Epidermal melanocyte (primary cell): Measurements from ENCODE around the gene TLR4.

Experiments used
- DNase-seq: peaks from one replicate; pipeline ENCODE4 v3.0.0; 2011; ENCODE audit warnings: low spot score; ENCODE audit not compliant: insufficient read length

TLR4 gene

DNA sequence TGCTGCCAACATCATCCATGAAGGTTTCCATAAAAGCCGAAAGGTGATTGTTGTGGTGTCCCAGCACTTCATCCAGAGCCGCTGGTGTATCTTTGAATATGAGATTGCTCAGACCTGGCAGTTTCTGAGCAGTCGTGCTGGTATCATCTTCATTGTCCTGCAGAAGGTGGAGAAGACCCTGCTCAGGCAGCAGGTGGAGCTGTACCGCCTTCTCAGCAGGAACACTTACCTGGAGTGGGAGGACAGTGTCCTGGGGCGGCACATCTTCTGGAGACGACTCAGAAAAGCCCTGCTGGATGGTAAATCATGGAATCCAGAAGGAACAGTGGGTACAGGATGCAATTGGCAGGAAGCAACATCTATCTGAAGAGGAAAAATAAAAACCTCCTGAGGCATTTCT is 10.1 kb downstream of the TLR4 start:
- DNase-seq, result no peak

DNA sequence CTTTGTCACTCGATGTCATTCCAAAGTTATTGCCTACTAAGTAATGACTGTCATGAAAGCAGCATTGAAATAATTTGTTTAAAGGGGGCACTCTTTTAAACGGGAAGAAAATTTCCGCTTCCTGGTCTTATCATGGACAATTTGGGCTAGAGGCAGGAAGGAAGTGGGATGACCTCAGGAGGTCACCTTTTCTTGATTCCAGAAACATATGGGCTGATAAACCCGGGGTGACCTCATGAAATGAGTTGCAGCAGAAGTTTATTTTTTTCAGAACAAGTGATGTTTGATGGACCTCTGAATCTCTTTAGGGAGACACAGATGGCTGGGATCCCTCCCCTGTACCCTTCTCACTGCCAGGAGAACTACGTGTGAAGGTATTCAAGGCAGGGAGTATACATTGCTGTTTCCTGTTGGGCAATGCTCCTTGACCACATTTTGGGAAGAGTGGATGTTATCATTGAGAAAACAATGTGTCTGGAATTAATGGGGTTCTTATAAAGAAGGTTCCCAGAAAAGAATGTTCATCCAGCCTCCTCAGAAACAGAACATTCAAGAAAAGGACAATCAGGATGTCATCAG is 11.3 kb downstream of the TLR4 start:
- no peak for DNase-seq

DNA sequence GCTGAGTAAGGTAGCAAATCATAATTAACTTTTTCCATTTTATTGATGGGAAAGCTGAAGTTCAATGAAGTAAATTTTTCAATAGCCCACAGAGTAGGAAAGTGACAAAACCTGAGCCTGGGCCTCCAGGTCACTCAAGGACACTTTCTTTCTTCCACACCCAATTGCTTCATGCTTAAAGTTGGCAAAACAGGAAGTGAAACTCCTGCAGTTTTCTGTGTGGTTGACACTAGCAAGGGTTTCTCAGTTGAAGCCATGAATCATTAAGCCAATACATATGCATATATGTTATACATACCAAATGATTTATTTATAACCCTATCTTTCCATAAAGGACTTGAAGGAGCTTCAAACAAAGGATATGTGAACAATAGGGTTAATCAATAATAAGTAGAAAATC is 13.9 kb downstream of the TLR4 start:
- no peak for DNase-seq

DNA sequence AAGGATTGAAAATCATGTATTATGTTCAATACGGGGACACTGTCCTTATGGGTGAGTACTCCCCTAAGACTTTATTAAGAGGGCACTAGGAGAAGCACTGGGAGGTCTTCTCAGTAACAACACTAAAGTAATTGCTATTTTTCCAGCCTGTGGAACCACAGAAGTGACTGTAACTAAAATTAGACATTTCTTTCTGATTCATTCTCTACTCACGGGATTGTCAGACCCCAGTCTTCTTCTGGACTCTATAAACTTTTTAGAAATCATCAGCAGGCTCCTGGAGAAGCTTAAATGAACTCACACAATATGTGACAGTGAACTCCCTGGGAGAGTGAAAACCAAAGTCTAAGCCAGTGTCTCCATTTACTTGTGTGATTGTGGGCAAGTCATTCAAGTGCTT is 14.5 kb downstream of the TLR4 start:
- DNase-seq, result no peak

DNA sequence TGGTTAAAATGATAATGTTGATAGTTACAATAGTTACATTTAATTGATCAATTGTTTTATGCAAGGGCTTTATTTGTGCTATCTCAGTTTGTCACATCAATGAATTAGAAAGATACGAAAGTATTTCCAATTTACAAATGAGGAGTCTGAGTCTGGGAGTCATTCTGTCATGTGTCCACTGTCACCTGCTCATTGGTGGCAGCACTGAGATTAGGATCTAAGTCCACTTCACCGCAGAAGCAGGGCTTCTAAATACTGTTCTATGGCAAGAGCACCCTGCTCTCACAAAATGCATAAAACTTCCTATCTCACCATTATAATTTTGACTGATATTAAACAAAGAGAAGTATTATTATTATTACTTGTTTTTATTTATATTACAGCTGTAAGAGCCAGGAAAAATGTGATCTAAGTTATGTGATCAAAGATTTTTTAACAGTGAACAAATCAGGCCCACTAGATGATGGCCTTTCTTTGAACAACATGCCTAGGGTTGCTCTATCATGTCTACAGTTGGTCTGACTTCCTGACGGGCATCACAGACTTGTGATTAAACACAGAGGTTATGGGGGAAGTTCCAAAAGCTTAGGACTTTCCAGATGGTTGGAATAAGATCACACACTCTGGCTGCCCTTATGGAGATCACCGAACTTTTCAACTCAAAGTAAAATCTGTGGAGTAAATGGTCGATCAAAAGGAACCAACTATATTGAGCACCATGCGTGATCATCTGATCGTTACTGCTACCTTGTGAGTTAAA is 15.1 kb downstream of the TLR4 start:
- no peak for DNase-seq

DNA sequence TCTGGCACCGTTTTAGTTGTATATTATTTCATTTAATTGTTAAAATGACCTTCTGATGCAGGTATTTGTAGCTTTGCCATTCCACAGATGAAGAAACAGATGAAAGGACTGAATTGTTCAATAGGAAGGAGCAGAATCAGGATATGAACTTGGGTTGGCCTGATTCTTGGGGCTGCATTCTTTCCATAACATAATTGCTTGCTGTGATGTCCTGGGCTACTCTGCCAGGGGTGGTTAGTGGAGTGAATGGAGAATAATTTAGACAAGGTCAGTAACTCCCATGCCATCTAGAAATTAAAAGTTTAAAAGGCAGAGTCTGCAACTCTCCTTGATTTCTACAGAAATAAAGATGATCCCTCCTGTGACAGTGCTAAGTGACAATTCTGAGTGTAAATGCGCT is 15.9 kb downstream of the TLR4 start:
- DNase-seq, result no peak

DNA sequence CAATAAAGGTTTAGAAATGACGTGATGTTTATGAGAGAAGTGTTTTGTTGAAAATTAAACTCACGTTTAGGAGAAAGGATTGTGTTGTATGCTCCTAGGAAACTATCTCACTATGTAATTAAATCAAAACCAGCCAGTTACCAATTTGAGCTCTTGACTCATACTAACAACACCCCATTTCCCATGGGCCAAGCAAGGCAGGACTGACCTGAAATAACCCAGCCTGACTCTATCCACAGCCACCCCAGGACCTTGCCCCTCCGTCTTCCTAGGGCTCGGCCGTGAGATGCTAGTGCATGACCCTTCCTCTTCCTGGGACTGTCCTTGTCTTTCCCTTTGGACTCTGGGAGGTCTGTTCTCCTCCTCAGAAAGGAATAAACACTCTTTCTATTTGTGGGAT is 16.4 kb downstream of the TLR4 start:
- no peak for DNase-seq

DNA sequence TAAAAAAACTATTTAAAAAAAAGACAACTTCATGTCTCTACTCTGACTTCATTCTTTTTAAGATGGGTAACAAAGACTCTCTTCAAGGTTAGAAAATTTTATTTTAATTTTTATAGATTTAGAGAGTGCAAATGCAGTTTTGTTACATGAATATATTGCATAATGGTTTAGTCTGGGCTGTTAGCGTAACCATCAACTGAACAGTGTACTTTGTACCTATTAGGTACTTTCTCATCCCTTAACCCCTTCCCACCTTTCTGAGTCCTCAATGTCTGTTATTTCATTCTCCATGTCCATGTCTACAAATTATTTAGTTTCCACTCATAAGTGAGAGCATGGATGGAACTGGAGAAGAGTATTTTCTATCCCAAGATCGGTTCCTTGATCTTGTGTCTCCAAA is 16.8 kb downstream of the TLR4 start:
- DNase-seq, result no peak

DNA sequence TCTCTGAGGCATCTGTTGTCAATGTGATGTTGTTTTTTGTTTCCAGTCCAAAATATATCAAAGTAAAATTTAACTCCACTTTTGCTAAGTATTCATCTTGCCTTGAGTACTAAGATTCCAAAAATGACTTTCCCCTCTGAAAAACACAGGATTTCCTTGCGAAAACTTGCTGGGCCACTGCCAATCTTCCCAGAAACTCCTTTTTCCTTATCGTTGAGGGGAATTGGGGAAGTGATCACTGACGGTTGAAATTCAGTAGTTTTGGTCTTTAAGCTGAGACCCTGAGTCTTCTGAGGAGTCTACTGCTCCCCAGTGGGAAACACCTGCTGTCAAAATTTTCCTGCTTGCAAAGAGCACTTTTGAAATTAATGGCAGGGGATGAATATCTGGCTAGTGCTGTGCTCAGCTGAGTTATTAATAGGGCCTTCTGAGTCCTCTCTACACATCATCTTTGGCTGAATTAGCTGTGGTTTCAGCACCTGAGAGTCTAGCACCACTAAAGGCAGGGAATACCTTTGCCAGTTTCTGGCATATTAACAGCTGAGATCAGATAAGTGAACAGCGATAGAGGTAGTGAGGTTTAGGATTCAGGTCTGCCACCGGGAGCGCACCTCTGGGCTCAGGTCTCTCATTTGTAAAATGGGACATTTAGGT is 18.0 kb downstream of the TLR4 start:
- no peak for DNase-seq

DNA sequence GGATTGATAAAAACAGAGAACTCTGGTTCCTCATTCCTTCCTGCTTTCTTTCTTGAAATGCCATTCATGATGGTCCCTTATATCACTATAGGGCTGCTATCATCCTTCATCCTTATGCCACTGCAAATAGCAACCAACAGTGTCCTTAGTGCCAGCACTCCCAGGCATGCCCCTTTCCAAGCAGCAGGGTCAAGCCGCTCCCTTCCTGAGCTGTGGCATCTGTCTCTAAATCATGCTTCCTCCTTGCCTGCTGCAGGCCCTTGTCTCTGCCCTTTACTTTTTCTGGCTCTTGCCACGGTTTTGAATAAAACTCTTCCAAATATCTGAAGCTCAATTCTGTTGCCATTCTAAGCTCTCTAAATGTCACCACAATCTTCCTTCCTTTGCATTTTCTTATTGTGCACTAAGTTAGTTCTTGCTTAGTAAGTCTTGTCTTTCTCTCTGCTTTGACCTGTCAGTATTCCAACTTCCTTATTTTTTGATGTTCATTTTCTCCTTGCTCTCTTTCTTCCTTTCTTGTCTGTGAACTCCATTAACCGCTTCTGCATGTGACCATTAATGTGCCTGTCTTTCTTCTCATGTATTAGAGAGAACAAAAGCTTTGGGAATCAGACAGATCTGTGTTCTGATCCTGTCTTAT is 19.9 kb downstream of the TLR4 start:
- DNase-seq, result no peak

DNA sequence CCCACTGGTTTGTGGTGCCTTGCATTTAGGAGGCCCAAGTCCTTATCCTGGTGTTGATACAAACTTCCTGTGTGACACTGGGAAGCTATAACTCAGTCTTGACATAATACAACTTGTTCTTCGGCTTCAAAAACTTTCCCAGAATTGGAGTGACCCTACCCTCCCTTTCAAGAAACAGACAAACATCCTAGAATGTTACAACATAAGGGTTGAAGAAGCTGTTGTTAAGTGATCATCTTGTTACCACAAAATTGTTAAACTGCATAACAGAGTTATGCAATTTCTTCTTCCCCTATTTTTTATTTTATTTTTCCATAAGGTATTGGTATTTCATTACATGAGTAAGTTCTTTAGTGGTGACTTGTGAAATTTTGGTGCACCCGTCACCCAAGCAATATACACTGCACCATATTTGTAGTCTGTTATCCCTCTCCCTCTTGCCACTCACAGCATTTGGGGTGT is 21.3 kb downstream of the TLR4 start:
- no peak for DNase-seq

DNA sequence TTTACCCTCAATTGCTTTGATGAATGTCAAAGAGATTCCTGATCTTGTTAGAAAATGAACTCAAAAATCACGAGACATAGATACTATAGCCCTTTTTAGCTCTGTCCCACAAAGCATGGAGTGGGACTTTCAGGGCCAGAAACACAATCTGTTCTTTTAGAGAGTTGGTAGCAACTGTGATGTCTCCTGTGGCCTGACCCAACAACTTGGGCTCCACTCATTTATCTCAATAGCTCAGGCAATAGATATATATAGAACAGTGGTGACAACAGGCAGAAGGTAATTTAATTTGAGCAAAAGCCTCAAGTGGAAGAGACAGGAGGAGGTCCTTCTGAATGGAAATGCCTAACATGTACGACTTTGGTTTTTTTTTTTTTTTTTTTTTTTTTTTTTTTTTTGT is 25.2 kb downstream of the TLR4 start:
- DNase-seq, result no peak

DNA sequence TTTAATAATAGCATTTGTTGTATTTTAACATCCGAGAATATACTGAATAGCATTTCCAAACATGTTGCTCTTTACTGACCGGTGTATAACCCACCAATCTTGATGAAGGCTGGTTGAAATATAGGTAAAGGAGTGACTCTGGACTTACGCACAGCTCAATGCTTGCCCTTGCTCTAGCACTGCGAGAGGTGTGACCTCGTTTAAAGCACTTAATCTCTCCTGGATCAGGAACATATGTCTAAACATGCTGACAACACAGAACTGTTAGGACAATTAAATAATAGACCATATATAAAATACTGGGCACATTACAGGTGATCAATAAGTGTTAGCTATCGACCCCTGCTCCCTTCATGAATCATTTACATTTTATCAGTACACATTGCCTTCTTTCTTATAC is 28.3 kb downstream of the TLR4 start:
- no peak for DNase-seq

DNA sequence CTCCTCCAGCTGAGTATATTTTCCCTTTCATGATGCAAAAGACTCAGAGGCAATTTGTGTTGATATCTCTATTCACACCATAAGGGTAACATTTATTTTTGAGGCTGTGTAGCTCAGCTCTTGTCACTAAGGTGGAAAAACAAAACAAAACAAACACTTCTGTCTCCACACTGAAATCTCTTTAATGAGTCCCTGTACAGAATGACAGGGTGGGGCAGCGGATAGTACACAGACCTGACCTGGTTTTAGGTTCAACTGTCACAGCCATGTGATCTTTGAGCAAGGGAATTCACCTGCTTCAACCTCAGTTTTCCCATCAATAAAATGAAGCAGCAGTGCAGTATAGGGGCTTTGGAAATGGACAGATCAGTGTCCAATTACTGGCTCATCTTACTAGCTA is 29.3 kb downstream of the TLR4 start:
- DNase-seq, result no peak

DNA sequence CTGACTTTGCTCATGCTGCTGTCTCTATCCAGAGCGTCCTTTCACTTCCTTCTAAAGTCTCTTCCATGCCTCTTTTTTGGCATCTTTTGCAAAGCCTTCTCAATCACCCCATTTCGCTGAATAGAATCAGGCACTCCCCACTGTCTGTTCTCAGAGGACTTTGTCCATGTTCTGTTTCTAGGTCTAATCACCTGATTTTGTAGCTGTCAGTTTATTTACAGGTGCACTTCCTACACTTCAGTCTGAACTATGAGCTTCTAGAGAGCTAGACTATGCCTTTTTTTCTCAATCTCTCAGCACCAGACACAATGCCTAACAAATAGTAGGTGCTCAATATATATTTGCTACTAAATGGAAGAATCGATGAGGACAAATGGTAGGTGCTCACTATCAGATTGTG is 29.9 kb downstream of the TLR4 start:
- DNase-seq, result no peak

DNA sequence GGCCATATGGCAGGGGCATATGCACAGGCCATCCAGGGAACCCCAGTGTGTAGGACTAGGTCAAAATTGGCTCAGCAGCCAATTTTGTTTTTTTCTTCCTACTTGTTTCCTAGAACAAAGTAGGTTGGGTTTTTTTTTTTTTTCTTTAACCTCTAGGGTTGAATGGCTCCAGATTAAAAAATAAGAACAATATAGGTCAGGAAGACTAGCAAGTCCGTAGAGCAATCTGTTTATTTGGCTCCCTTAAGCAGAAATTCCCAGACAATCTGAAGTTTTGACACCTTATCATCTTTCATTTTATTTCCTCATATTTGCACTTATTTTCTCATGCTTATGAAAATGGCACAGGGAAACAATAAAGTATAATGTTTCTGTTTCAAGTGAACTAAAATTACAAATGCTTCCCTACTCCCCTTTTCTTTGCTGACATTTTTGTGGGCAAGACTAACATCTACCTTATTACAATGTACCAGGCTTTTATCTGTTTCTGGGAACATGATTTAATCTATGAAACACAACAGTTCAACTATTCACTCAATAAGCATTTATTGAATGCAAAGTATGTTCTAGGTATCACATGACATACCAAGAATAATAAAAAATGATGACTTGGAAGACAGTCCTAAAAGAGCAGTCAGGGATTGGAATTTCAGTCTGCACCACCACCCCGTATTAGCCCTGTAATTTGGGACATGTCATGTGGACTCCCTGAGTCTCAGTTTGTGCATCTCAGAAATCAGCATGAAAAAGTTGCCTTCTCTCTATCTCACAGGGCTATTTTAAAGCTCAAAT is 30.5 kb downstream of the TLR4 start:
- DNase-seq, result no peak

DNA sequence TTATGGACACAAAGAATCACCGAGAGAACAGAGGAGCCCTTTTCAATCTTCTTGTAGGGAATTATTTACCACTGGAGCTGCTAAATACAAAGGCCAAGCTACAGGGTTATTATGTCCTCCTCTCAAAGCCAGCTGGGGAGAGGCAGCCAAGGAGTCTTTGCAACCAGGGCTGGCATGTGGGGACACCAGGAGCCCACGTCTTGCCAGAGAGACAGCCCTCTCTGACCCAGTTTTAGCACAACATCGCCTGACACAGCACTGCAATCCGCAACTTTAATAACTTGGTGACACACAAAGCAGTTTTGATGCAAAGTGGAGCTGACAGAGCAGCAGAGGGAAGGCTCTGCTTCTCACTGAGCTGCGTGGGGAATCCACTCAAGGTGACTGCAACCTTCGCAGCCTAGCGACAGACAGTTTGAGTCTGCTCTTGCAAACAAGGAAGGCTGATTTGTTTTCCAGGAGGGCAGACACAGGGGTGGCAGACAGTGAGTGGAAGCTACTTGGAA is 33.6 kb downstream of the TLR4 start:
- DNase-seq, result no peak

DNA sequence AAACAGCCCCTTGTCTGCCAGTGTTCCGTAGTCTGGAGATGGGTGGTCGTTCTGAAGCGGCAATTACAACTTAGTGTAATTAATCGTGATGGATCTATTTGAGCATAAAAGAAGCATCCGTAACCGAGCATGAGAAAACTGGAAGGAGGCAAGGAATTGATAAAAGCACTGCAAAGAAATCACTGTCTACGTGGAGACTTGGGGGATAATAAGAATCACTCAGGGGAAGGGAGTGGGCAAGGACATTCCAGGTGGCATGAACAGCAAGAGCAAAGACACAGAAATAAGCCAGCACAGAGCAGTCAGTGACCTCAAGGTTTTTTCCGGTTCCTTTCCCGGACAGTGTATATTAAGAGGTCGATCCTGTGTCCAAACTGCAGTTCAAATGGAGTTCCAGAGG is 35.0 kb downstream of the TLR4 start:
- no peak for DNase-seq

DNA sequence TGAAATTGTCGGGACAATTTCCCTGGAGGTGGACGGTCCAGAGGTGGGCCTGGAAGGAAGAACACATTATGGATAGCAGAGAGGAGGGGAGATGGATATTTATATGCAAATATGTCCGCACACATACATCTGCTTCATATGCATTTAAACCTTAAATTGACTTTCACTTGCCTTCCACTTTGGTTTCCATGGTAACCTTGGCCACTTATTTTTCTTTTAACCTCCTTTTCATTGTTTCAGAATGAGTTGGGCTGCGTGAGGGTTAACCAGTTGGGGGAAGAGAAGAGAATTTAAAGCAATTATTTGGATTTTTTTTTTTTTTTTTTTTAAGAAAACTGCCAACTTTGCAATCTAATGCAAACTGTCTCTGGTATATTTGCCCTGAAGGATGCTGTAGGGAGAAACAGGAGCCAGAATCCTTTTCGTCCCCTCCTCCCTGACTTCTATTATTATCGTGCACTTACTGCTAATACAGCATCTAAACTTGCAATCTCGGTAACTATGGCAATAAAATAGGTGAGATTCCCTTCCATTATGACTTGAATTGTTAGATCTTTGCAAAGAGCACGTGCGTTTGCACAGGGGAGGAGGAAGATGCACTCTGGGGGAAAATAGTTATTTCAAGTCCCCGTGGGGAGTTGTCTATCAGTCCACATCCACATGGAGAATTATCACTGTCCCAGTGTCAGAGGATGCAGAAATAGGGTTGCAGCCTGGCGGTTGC is 35.6 kb downstream of the TLR4 start:
- DNase-seq, result no peak

DNA sequence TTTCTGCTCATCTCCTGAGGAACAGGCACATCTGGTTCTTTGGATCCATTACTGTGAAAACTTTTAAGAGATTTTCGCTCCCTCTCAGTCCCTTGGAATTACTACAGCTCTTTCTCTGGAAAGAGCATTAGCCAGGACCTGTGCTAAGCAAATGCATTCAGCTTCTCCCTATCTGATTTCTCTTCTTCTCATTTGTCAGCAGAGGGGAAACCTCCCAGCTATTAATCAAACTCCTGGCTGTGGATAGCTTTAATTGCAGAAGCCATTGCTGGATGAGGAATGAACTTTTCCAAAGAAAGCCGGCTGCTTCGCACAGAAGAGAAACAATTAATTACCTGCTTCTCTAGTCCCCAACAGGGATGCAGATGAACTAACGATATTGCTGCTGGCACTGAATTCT is 37.9 kb downstream of the TLR4 start:
- no peak for DNase-seq

DNA sequence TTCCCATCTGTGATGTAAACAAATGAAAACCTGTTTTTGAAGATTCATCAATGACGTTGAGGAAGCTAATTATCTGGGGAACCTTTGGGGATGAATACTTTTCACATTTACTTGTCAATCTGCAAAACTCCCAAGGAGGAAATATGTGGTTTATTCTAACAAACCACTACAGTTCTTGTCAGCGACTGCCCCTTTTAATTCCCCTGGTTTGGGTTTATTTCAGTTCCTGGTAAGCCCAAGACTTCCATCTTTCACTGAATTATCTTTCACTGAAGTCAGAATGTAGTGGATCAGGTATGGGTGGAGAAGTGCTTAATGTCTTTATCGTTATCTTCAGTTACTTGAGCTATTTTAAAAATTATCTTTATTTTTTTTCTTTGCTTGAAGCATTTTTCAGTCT is 40.2 kb downstream of the TLR4 start:
- no peak for DNase-seq
